Measurements from ENCODE around the gene RNF8. TPM values are rescaled to one million over a fixed set of nuclear protein-coding genes. Genes with fewer than 3 reads are reported as not detected.

Gene RNF8
- total RNA-seq, 1 experiment from 2014 or later, result 35.9 TPM

DNA sequence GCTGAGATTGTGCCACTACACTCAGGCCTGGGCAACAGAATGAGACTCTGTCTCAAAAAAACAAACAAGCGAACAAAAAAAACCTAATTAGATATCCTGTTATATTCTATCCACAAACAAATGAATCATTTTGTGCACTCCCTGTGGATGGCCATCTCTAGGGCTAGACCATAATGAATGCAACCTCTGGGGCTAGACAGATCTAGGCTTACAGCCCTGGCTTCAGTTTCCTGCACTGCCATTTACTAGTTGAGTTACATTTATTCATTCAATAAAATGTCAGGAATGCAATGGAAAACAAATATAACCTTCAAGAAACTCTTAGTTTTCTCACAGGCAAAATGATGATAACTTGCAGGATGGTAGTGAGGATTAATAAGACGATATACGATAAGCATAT lies 6.6 kb upstream of the RNF8 start:
- ChIA-PET POLR2A (no interaction called here), CTCF (interaction anchor here (2.1 kb wide), 1 partner anchor 21 kb away, joined by 6 read pairs; no protein-coding TSS in a partner anchor)
- peaks cover 12% of the 10 kb centered on the region for H3K9me3 Mint-ChIP-seq
- ATAC-seq (no peak), DNase-seq (ENCODE audit: low spot score) (no peak)
- no peak overlapping the region for H3K27ac Mint-ChIP-seq
- no peaks in the 10 kb centered on the region for H3K4me1 Mint-ChIP-seq
- no peaks in the 10 kb centered on the region for H3K36me3 Mint-ChIP-seq
- H3K27me3 Mint-ChIP-seq (ENCODE audit: low read depth), result peaks cover 6% of the 10 kb centered on the region
- no peak overlapping the region for H3K4me3 Mint-ChIP-seq
- TF ChIP-seq, protein P1, sequence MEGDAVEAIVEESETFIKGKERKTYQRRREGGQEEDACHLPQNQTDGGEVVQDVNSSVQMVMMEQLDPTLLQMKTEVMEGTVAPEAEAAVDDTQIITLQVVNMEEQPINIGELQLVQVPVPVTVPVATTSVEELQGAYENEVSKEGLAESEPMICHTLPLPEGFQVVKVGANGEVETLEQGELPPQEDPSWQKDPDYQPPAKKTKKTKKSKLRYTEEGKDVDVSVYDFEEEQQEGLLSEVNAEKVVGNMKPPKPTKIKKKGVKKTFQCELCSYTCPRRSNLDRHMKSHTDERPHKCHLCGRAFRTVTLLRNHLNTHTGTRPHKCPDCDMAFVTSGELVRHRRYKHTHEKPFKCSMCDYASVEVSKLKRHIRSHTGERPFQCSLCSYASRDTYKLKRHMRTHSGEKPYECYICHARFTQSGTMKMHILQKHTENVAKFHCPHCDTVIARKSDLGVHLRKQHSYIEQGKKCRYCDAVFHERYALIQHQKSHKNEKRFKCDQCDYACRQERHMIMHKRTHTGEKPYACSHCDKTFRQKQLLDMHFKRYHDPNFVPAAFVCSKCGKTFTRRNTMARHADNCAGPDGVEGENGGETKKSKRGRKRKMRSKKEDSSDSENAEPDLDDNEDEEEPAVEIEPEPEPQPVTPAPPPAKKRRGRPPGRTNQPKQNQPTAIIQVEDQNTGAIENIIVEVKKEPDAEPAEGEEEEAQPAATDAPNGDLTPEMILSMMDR (IDR thresholded peaks at IDR 0.05), result no peak
- TF ChIP-seq, protein P2, sequence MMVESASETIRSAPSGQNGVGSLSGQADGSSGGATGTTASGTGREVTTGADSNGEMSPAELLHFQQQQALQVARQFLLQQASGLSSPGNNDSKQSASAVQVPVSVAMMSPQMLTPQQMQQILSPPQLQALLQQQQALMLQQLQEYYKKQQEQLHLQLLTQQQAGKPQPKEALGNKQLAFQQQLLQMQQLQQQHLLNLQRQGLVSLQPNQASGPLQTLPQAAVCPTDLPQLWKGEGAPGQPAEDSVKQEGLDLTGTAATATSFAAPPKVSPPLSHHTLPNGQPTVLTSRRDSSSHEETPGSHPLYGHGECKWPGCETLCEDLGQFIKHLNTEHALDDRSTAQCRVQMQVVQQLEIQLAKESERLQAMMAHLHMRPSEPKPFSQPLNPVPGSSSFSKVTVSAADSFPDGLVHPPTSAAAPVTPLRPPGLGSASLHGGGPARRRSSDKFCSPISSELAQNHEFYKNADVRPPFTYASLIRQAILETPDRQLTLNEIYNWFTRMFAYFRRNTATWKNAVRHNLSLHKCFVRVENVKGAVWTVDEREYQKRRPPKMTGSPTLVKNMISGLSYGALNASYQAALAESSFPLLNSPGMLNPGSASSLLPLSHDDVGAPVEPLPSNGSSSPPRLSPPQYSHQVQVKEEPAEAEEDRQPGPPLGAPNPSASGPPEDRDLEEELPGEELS (CRISPR knock-in tag; IDR thresholded peaks at IDR 0.05), result no peak
- TF ChIP-seq GRHL2 (CRISPR knock-in tag; IDR thresholded peaks at IDR 0.05; ENCODE audit: insufficient replicate concordance, severe bottlenecking) (no peak), SOX15 (CRISPR knock-in tag; IDR thresholded peaks at IDR 0.05) (no peak), JAZF1 (CRISPR knock-in tag; IDR thresholded peaks at IDR 0.05) (no peak), JUN (CRISPR knock-in tag; IDR thresholded peaks at IDR 0.05) (no peak)
- TF ChIP-seq, protein P3, sequence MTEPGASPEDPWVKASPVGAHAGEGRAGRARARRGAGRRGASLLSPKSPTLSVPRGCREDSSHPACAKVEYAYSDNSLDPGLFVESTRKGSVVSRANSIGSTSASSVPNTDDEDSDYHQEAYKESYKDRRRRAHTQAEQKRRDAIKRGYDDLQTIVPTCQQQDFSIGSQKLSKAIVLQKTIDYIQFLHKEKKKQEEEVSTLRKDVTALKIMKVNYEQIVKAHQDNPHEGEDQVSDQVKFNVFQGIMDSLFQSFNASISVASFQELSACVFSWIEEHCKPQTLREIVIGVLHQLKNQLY (CRISPR knock-in tag; IDR thresholded peaks at IDR 0.05), result no peak

DNA sequence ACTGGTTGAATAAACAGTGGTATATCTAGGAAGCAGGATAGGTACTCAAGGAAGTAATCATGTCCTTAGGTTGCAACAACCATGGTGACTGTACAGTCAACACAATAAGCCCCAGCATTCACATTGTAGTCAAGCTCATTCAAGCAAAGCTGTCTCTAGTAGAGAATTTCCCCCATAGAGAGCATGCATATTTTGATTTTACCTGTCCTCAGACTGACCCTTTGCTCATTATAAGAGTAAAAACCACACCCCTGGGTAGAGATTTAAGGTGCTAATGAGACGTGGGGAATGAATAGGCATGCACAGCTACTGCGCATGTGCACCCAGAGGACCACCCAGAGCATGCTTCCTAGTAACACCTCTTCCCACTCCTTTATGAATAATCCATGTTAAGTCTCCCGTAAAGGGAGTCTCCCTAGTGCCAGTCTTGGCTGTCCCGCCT lies 6.1 kb upstream of the RNF8 start:
- ChIA-PET CTCF (interaction anchor here (1.1 to 2.1 kb wide), 2 partner anchors 22 to 33 kb away, joined by 3 to 6 read pairs; no protein-coding TSS in a partner anchor), POLR2A (no interaction called here)
- Mint-ChIP-seq H3K36me3 (no peaks in the 10 kb centered on the region), H3K27me3 (ENCODE audit: low read depth) (peaks cover 11% of the 10 kb centered on the region), H3K9me3 (peaks cover 12% of the 10 kb centered on the region), H3K4me1 (no peaks in the 10 kb centered on the region), H3K4me3 (no peak overlapping the region), H3K27ac (no peak overlapping the region)
- TF ChIP-seq, protein P4, sequence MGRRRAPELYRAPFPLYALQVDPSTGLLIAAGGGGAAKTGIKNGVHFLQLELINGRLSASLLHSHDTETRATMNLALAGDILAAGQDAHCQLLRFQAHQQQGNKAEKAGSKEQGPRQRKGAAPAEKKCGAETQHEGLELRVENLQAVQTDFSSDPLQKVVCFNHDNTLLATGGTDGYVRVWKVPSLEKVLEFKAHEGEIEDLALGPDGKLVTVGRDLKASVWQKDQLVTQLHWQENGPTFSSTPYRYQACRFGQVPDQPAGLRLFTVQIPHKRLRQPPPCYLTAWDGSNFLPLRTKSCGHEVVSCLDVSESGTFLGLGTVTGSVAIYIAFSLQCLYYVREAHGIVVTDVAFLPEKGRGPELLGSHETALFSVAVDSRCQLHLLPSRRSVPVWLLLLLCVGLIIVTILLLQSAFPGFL (CRISPR knock-in tag; IDR thresholded peaks at IDR 0.05; ENCODE audit: borderline replicate concordance), result no peak
- TF ChIP-seq MYBL2 (CRISPR knock-in tag; IDR thresholded peaks at IDR 0.05) (no peak), ZNF263 (CRISPR knock-in tag; IDR thresholded peaks at IDR 0.05; ENCODE audit: low read depth) (no peak), TCF7 (CRISPR knock-in tag; IDR thresholded peaks at IDR 0.05; ENCODE audit: low read depth) (no peak), NR3C1 (CRISPR knock-in tag; conservative IDR thresholded peaks at IDR 0.05; ENCODE audit: low read depth) (no peak), PRRX2 (CRISPR knock-in tag; IDR thresholded peaks at IDR 0.05) (no peak)
- TF ChIP-seq, protein P5, sequence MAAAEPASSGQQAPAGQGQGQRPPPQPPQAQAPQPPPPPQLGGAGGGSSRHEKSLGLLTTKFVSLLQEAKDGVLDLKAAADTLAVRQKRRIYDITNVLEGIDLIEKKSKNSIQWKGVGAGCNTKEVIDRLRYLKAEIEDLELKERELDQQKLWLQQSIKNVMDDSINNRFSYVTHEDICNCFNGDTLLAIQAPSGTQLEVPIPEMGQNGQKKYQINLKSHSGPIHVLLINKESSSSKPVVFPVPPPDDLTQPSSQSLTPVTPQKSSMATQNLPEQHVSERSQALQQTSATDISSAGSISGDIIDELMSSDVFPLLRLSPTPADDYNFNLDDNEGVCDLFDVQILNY (CRISPR knock-in tag; IDR thresholded peaks at IDR 0.05), result no peak
- no peak for DNase-seq (ENCODE audit: low spot score)
- no peak for ATAC-seq

DNA sequence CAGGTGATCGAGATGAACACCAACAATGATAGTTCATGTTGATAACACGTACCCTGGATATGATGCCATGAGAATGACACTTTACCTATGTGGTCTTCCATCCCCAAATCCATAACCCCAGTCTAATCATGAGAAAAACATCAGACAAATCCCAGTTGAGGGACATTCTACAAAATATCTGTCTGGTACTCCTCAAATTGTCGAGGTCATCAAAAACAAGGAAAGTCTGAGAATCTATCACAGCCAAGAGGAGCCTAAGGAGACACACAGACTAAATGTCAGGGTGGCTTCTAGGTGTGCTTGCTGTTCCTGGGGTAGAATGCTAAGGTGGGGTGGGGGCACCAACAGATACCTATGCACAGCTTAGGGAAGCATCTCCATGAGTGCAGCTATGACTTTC lies 2.8 kb upstream of the RNF8 start:
- peaks cover 6% of the 10 kb centered on the region for H3K9me3 Mint-ChIP-seq
- CTCF ChIA-PET, result interaction anchor here (1.1 kb wide), 1 partner anchor 25 kb away, joined by 4 read pairs; no protein-coding TSS in a partner anchor
- ATAC-seq, result no peak
- H3K4me3 Mint-ChIP-seq, result no peak overlapping the region
- POLR2A ChIA-PET, result no interaction called here
- no peaks in the 10 kb centered on the region; the same call in 1 of the 2 replicates for H3K36me3 Mint-ChIP-seq
- H3K27ac Mint-ChIP-seq, result no peak overlapping the region
- H3K4me1 Mint-ChIP-seq, result peaks cover 16% of the 10 kb centered on the region
- H3K27me3 Mint-ChIP-seq (ENCODE audit: low read depth), result peaks cover 19% of the 10 kb centered on the region
- no peak for DNase-seq (ENCODE audit: low spot score)
- TF ChIP-seq RORB (CRISPR knock-in tag; IDR thresholded peaks at IDR 0.05) (no peak), HMGA2 (CRISPR knock-in tag; IDR thresholded peaks at IDR 0.05) (no peak)
- TF ChIP-seq, protein P2 (CRISPR knock-in tag; IDR thresholded peaks at IDR 0.05), result no peak
- TF ChIP-seq, protein P6, sequence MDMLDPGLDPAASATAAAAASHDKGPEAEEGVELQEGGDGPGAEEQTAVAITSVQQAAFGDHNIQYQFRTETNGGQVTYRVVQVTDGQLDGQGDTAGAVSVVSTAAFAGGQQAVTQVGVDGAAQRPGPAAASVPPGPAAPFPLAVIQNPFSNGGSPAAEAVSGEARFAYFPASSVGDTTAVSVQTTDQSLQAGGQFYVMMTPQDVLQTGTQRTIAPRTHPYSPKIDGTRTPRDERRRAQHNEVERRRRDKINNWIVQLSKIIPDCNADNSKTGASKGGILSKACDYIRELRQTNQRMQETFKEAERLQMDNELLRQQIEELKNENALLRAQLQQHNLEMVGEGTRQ (CRISPR knock-in tag; IDR thresholded peaks at IDR 0.05), result no peak
- TF ChIP-seq, protein P7, sequence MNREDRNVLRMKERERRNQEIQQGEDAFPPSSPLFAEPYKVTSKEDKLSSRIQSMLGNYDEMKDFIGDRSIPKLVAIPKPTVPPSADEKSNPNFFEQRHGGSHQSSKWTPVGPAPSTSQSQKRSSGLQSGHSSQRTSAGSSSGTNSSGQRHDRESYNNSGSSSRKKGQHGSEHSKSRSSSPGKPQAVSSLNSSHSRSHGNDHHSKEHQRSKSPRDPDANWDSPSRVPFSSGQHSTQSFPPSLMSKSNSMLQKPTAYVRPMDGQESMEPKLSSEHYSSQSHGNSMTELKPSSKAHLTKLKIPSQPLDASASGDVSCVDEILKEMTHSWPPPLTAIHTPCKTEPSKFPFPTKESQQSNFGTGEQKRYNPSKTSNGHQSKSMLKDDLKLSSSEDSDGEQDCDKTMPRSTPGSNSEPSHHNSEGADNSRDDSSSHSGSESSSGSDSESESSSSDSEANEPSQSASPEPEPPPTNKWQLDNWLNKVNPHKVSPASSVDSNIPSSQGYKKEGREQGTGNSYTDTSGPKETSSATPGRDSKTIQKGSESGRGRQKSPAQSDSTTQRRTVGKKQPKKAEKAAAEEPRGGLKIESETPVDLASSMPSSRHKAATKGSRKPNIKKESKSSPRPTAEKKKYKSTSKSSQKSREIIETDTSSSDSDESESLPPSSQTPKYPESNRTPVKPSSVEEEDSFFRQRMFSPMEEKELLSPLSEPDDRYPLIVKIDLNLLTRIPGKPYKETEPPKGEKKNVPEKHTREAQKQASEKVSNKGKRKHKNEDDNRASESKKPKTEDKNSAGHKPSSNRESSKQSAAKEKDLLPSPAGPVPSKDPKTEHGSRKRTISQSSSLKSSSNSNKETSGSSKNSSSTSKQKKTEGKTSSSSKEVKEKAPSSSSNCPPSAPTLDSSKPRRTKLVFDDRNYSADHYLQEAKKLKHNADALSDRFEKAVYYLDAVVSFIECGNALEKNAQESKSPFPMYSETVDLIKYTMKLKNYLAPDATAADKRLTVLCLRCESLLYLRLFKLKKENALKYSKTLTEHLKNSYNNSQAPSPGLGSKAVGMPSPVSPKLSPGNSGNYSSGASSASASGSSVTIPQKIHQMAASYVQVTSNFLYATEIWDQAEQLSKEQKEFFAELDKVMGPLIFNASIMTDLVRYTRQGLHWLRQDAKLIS (CRISPR knock-in tag; IDR thresholded peaks at IDR 0.05; ENCODE audit: borderline replicate concordance), result no peak

All from WTC11 (cell line).